Osteocyte (in vitro differentiated cells): ENCODE results near the gene MAGEC3. TPM values are rescaled to one million over a fixed set of nuclear protein-coding genes. Genes with fewer than 3 reads are reported as not detected.

ENCODE experiments used
- DNase-seq: peaks from one replicate; pipeline ENCODE4 v3.0.0; 2021; ENCODE audit warnings: mixed read lengths; ENCODE audit not compliant: unreplicated experiment; ENCODE audit errors: extremely low spot score
- H3K27ac Mint-ChIP-seq: one replicate; pipeline ENCODE4 v1.8.0; 2021; ENCODE audit warnings: mild to moderate bottlenecking, mixed read lengths; ENCODE audit not compliant: unreplicated experiment
- H3K27me3 Mint-ChIP-seq: one replicate; pipeline ENCODE4 v1.8.0; 2021; ENCODE audit warnings: mixed read lengths; ENCODE audit not compliant: unreplicated experiment
- H3K36me3 Mint-ChIP-seq: one replicate; pipeline ENCODE4 v1.8.0; 2021; ENCODE audit warnings: mixed read lengths; ENCODE audit not compliant: unreplicated experiment
- H3K4me1 Mint-ChIP-seq: one replicate; pipeline ENCODE4 v1.8.0; 2021; ENCODE audit warnings: mixed read lengths; ENCODE audit not compliant: unreplicated experiment
- H3K4me3 Mint-ChIP-seq: one replicate; pipeline ENCODE4 v1.8.0; 2021; ENCODE audit warnings: mild to moderate bottlenecking, moderate library complexity, mixed read lengths; ENCODE audit not compliant: unreplicated experiment
- H3K9me3 Mint-ChIP-seq: one replicate; pipeline ENCODE4 v1.8.0; 2021; ENCODE audit warnings: mixed read lengths; ENCODE audit not compliant: unreplicated experiment
- total RNA-seq: library from RNA; stranded (reverse); gene quantifications from 2 replicates; pipeline ENCODE4 v1.2.1, GENCODE V29; 2021
- TF ChIP-seq, protein P1 (sequence below): fragments of 200-600 bp; sonication (generic); IDR thresholded peaks from 2 replicates; pipeline ENCODE4 v1.5.0; 2021; ENCODE audit warnings: antibody characterized with exemption, mild to moderate bottlenecking, moderate library complexity

The MAGEC3 gene
- total RNA-seq, 1 donor from 2014 or later, result not detected

DNA sequence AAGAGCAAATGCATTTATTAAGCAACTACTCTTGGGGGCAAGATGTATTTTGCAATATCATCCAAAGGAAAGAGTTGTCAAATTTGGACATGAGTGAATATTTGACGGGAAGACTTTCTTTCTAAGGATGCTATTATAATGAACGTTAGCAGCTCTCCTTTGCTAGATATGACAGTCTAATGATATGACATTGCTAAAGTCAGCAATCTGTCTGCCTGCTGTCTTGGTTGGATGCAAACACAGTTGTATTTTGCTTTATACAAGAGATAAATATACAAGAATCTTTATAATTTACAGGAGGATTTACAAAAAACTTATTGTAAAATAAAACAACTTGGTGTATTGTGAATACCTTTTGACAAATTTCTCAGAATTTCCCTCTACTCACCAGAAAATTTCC, 103.1 kb downstream of the MAGEC3 start:
- Mint-ChIP-seq H3K4me3 (no peak overlapping the region), H3K9me3 (peaks cover 9% of the 10 kb centered on the region), H3K27me3 (no peaks in the 10 kb centered on the region), H3K36me3 (no peaks in the 10 kb centered on the region), H3K4me1 (no peaks in the 10 kb centered on the region), H3K27ac (no peak overlapping the region)
- DNase-seq, result no peak
- TF ChIP-seq, protein P1, sequence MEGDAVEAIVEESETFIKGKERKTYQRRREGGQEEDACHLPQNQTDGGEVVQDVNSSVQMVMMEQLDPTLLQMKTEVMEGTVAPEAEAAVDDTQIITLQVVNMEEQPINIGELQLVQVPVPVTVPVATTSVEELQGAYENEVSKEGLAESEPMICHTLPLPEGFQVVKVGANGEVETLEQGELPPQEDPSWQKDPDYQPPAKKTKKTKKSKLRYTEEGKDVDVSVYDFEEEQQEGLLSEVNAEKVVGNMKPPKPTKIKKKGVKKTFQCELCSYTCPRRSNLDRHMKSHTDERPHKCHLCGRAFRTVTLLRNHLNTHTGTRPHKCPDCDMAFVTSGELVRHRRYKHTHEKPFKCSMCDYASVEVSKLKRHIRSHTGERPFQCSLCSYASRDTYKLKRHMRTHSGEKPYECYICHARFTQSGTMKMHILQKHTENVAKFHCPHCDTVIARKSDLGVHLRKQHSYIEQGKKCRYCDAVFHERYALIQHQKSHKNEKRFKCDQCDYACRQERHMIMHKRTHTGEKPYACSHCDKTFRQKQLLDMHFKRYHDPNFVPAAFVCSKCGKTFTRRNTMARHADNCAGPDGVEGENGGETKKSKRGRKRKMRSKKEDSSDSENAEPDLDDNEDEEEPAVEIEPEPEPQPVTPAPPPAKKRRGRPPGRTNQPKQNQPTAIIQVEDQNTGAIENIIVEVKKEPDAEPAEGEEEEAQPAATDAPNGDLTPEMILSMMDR, result no peak

DNA sequence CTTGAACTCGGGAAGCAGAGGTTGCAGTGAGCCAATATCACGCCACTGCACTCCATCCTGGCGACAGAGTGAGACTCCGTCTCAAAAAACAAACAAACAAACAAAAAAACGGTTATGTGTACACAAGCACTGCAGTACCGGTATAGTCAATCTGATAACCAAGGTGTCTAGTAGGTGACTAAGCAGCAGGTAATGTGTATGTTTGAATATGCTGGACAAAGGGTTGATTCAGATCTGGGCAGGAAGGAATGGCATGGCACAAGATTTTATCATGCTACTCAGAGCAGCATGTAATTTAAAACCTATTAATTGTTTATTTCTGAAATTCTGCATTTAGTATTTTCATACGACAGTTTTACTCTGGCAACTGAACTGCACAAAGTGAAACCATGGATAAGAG, 107.3 kb downstream of the MAGEC3 start:
- no peak for DNase-seq
- Mint-ChIP-seq H3K27ac (no peak overlapping the region), H3K9me3 (peaks cover 13% of the 10 kb centered on the region), H3K36me3 (no peaks in the 10 kb centered on the region), H3K27me3 (no peaks in the 10 kb centered on the region), H3K4me3 (no peak overlapping the region), H3K4me1 (no peaks in the 10 kb centered on the region)
- TF ChIP-seq, protein P1, result no peak

DNA sequence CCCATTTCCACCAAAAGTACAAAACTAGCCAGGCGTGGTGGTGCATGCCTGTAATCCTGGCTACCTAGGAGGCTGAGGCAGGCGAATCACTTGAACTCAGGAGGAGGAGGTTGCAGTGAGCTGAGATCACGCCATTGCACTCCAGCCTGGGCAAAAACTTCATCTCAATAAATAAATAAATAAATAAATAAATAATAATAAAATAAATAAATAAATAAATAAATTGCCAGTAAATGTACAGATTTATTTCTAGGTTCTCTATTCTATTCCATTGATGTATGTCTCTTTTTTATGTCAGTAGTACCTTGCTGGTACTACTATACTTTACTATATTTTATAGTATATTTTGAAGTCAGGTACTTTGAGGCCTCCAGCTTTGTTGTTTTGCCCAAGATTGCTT, 109.2 kb downstream of the MAGEC3 start:
- Mint-ChIP-seq H3K4me1 (no peaks in the 10 kb centered on the region), H3K36me3 (no peaks in the 10 kb centered on the region), H3K27me3 (no peaks in the 10 kb centered on the region), H3K9me3 (peaks cover 21% of the 10 kb centered on the region), H3K4me3 (no peak overlapping the region), H3K27ac (no peak overlapping the region)
- TF ChIP-seq, protein P1, result no peak
- DNase-seq, result no peak

Other genes starting within 250 kb of the MAGEC3 start
- not detected in 2 replicates for gene SPANXA2, start 248.6 kb upstream of the MAGEC3 start, total RNA-seq
- gene SPANXD, start 139.6 kb upstream of the MAGEC3 start, total RNA-seq, result not detected in 2 replicates
- gene MAGEC1, start 65.6 kb downstream of the MAGEC3 start, total RNA-seq, result not detected in 2 replicates